Glutamatergic neuron (in vitro differentiated cells): Measurements from ENCODE around the gene ADCYAP1R1. TPM values are rescaled to one million over a fixed set of nuclear protein-coding genes. Genes with fewer than 3 reads are reported as not detected.

Experiments
- DNase-seq: peaks from one replicate; pipeline ENCODE4 v3.0.0; 2022
- H3K27ac Mint-ChIP-seq: one replicate; pipeline ENCODE4 v1.8.0; 2020; ENCODE audit warnings: mild to moderate bottlenecking, mixed read lengths, inconsistent platforms; ENCODE audit not compliant: unreplicated experiment
- H3K27me3 Mint-ChIP-seq: one replicate; pipeline ENCODE4 v1.8.0; 2020; ENCODE audit warnings: mild to moderate bottlenecking, moderate library complexity, mixed read lengths, inconsistent platforms; ENCODE audit not compliant: unreplicated experiment
- H3K36me3 Mint-ChIP-seq: one replicate; pipeline ENCODE4 v1.8.0; 2020; ENCODE audit warnings: mild to moderate bottlenecking, mixed read lengths, inconsistent platforms; ENCODE audit not compliant: unreplicated experiment
- H3K4me1 Mint-ChIP-seq: one replicate; pipeline ENCODE4 v1.8.0; 2020; ENCODE audit warnings: mild to moderate bottlenecking, low read depth, mixed read lengths, inconsistent platforms; ENCODE audit not compliant: unreplicated experiment
- H3K4me3 Mint-ChIP-seq: one replicate; pipeline ENCODE4 v1.8.0; 2020; ENCODE audit warnings: mild to moderate bottlenecking, mixed read lengths, inconsistent platforms; ENCODE audit not compliant: unreplicated experiment
- H3K9me3 Mint-ChIP-seq: one replicate; pipeline ENCODE4 v1.8.0; 2020; ENCODE audit warnings: mild to moderate bottlenecking, moderate library complexity, mixed read lengths, inconsistent platforms; ENCODE audit not compliant: unreplicated experiment
- total RNA-seq: library from RNA; stranded (reverse); fragmentation: NEBNext Ultra II Directional; extraction: Animal tissue kit (Norgen Biotek cat#: 25700); gene quantifications from one replicate; pipeline ENCODE4 v1.2.1, GENCODE V29; 2021; ENCODE audit not compliant: unreplicated experiment
- TF ChIP-seq, protein P1 (sequence below): fragments of 200-600 bp; sonication (generic); IDR thresholded peaks from one replicate; pipeline ENCODE4 v1.5.0; 2021; ENCODE audit not compliant: partially characterized antibody, unreplicated experiment

ADCYAP1R1 gene
- total RNA-seq, 1 donor from 2014 or later: 0.71 TPM

DNA sequence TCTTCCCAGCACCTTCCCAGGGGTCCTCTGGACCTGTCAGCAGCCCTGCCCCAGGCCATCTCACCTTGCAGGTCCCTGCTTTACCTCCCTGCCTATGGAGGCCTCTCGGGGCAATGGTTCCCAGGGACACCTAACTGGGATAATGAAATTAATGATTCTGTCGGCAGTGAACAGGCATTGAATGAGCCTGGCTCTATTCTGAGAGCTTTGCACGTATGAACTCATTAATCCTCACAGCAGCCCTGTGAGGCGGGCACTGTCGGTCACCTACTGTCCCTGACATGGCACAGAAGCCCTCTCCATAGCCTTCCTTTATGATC, 22.9 kb downstream of the ADCYAP1R1 start:
- TF ChIP-seq, protein P1, sequence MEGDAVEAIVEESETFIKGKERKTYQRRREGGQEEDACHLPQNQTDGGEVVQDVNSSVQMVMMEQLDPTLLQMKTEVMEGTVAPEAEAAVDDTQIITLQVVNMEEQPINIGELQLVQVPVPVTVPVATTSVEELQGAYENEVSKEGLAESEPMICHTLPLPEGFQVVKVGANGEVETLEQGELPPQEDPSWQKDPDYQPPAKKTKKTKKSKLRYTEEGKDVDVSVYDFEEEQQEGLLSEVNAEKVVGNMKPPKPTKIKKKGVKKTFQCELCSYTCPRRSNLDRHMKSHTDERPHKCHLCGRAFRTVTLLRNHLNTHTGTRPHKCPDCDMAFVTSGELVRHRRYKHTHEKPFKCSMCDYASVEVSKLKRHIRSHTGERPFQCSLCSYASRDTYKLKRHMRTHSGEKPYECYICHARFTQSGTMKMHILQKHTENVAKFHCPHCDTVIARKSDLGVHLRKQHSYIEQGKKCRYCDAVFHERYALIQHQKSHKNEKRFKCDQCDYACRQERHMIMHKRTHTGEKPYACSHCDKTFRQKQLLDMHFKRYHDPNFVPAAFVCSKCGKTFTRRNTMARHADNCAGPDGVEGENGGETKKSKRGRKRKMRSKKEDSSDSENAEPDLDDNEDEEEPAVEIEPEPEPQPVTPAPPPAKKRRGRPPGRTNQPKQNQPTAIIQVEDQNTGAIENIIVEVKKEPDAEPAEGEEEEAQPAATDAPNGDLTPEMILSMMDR: no peak
- Mint-ChIP-seq H3K36me3 (peaks cover 7% of the 10 kb centered on the region), H3K4me3 (no peak overlapping the region), H3K27ac (no peak overlapping the region), H3K4me1 (peaks cover 9% of the 10 kb centered on the region), H3K27me3 (peaks cover 13% of the 10 kb centered on the region), H3K9me3 (peaks cover 14% of the 10 kb centered on the region)
- no peak for DNase-seq

DNA sequence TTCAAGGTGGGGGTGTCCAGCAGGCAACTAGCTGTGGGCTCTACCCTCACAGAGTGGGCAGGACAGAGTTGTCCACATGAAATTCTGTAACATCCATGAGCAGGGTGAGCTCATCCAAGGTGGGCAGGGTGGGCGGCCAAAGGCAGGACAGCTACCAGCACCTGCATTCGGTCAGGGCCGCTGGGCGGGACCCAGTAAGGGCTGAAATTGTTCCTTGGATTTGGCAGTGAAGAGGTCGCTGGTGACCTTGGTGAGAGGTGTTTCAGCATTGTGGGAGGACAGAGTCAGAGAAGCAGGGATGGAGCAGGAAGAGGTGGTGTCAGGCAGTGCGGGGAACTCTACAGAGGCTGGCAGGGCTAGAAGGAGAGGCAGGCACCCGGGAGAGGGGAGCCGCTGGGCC, 23.9 kb downstream of the ADCYAP1R1 start:
- H3K36me3 Mint-ChIP-seq: peaks cover 7% of the 10 kb centered on the region
- TF ChIP-seq, protein P1: no peak
- DNase-seq: no peak
- H3K4me1 Mint-ChIP-seq: peaks cover 9% of the 10 kb centered on the region
- no peak overlapping the region for H3K27ac Mint-ChIP-seq
- H3K4me3 Mint-ChIP-seq: no peak overlapping the region
- peaks cover 14% of the 10 kb centered on the region for H3K9me3 Mint-ChIP-seq
- H3K27me3 Mint-ChIP-seq: peaks cover 13% of the 10 kb centered on the region

DNA sequence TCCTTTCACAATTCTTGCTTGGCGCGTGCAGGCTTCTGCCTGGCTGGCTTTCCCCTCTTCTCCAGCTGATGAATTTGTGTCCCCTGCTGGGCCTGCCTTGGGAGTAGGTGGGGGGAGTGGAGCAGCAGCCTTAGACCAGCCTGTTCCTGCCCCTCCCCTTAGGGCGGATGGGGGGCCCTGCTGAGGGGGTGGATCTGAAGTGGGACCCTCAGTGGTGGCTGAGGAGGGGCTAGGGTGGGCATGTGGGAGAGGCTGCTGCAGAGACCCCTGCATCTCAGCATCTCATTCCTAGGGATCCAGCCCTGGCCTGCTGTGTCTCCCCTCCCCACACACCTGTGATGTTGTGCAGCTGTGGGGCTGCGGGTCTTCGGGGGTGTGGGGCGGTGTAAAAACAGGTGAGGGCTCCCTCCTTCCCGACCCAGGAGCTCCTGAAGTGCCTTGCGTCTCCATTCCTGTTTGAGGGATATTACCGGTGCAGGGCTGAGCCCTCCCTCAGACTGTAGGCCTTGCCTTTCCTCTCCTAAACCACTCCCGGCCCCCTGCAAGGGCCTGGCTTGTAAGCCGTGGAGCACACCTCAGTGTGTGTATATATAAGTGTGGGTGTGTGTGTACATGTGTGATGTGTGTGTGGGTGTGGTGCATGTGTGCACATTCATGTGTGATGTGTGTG, 24.7 kb downstream of the ADCYAP1R1 start:
- DNase-seq: no peak
- Mint-ChIP-seq H3K4me3 (no peak overlapping the region), H3K9me3 (peaks cover 13% of the 10 kb centered on the region), H3K27ac (no peak overlapping the region), H3K27me3 (peaks cover 16% of the 10 kb centered on the region), H3K36me3 (peaks cover 7% of the 10 kb centered on the region), H3K4me1 (peaks cover 9% of the 10 kb centered on the region)
- TF ChIP-seq, protein P1: no peak

DNA sequence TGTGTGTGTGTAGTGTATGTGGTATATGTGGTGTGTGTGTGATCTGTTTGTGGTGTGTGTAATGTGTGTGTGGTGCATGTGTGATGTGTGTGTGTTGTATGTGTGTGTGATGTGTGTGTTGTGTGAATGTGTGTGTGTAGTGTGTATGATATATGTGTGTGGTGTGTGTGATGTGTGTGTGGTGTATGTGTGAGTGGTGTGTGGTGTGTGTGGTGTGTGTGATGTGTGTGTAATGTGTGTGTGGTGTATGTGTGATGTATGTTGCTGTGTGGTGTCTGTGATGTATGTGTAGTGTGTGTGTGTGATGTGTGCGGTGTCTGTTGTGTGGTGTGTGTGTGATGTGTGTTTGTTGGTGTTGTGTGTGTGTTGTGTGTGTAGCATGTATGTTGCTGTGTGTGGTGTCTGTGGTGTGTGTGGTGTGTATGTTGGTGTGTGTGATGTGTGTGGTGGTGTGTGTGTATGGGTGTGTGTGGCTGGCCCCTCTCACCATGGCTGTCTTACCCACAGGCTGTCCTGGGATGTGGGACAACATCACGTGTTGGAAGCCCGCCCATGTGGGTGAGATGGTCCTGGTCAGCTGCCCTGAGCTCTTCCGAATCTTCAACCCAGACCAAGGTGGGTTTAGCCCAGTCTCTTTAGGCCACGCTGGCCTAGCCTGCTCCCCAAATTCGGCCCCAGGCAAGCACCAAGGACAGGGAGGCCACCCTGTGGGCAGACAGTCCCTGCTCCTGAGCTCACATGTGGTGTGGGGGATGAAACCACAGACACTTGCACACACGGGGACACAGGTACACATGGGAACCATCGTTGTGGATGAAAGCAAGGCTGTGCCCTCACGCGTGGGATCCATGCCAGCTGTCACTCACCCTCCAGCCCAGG, 25.6 kb downstream of the ADCYAP1R1 start:
- no peak overlapping the region for H3K27ac Mint-ChIP-seq
- no peak for DNase-seq
- H3K4me1 Mint-ChIP-seq: peaks cover 9% of the 10 kb centered on the region
- peaks cover 13% of the 10 kb centered on the region for H3K9me3 Mint-ChIP-seq
- H3K27me3 Mint-ChIP-seq: peaks cover 16% of the 10 kb centered on the region
- H3K4me3 Mint-ChIP-seq: no peak overlapping the region
- TF ChIP-seq, protein P1: no peak
- H3K36me3 Mint-ChIP-seq: peaks cover 7% of the 10 kb centered on the region
